Left lung (tissue), 10 donors: Measurements from ENCODE around the gene ARHGAP10. TPM values are rescaled to one million over a fixed set of nuclear protein-coding genes. Genes with fewer than 3 reads are reported as not detected.
"Not testable (repeated sequence)": the region's sequence is repeated elsewhere in the genome, so short reads cannot be mapped to it uniquely, and the experiment has no call there.

Source experiments
- ATAC-seq: fragments of 200-7000 bp; cut with Tn5 transposase; one replicate; pipeline ENCODE4 v1.9.1; 2020; ENCODE audit warnings: moderate library complexity
- DNase-seq, 4 donors: peaks; one replicate each; pipeline ENCODE4 v3.0.0-alpha.2; 2013 to 2020
- H3K27ac ChIP-seq, 2 donors: fragments of 200-600 bp; sonication (generic) in 1 of 2; one replicate each; pipeline versions ENCODE4 v1.5.0 to v1.8.0; 2020 to 2021
- H3K27me3 ChIP-seq, 2 donors: fragments of 200-600 bp; sonication (generic) in 1 of 2; one replicate each; pipeline versions ENCODE4 v1.5.0 to v1.8.0; 2020 to 2021
- H3K36me3 ChIP-seq, 2 donors: fragments of 200-600 bp; sonication (generic) in 1 of 2; one replicate each; pipeline versions ENCODE4 v1.5.0 to v1.8.0; 2020 to 2021
- H3K4me1 ChIP-seq, 2 donors: fragments of 200-600 bp; one replicate each; pipeline ENCODE4 v1.8.0; 2021
- H3K4me3 ChIP-seq, 2 donors: fragments of 200-600 bp; sonication (generic) in 1 of 2; one replicate each; pipeline versions ENCODE4 v1.5.0 to v1.8.0; 2020 to 2021; ENCODE audit warnings: mild to moderate bottlenecking in 1 of 2
- H3K9me3 ChIP-seq, 2 donors: fragments of 200-600 bp; sonication (generic) in 1 of 2; one replicate each; pipeline versions ENCODE4 v1.5.0 to v1.8.0; 2020 to 2021
- intact Hi-C, 2 donors: fragments of 100-400 bp; cut with DNase I; formaldehyde crosslinking; loops; one replicate each; pipeline versions ENCODE4 v1.11.2 to v1.14.2; 2022
- polyA plus RNA-seq, 6 donors: library from polyadenylated mRNA; unstranded; fragments of 120-200 nt; gene quantifications; one replicate each; pipeline ENCODE4 v1.2.1, GENCODE V29; 2013; ENCODE audit not compliant: insufficient read length in 6 of 6
- total RNA-seq, 2 donors: library from RNA; stranded (reverse); fragmentation: NEBNext Ultra II Directional; extraction: Animal tissue kit (Norgen Biotek cat#: 25700); gene quantifications; one replicate each; pipeline ENCODE4 v1.2.1, GENCODE V29; 2021
- TF ChIP-seq, protein P1 (sequence below), 2 donors: fragments of 200-600 bp; sonication (generic) in 1 of 2; IDR thresholded peaks; one replicate each; pipeline versions ENCODE4 v1.5.0 to v1.8.0; 2021; ENCODE audit warnings: antibody characterized with exemption in 2 of 2
- donor health status: DM: no; HTN: yes; CAD: no.
- donor health status: DM: no; HTN: no; CAD: no.

ARHGAP10 gene
- total and polyA plus RNA-seq, 8 donors = 11.6 to 25.4 (median 14.2) TPM

GRCh38 chr4:148078061-148078460 is 346.2 kb downstream of the ARHGAP10 start:
- ATAC-seq = no peak
- intact Hi-C loops = no loop called here
- H3K36me3 ChIP-seq = peaks cover 0 to 61% of the 10 kb centered on the region in 2 donors

DNA sequence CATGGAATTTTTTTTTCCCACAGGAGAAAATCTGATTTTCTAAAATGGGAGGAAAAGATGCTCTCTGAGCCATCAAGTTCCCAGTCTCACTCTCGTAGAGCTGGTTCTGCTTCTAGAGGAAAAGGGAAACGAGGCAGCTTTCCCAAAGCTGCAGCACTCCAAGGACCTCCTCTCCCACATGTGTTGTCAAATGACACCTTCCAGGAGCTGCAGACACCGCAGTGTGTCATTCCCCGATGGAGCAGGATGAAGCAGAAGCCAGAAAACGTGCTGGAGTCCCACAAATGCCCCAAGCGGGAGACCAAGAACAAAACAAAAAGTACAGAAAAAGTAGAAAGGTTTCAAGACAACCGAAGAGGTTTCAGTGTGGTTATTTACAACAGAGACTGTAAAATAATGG is 348.1 kb downstream of the ARHGAP10 start:
- no peak overlapping the region for H3K27ac ChIP-seq
- no peaks in the 10 kb centered on the region for H3K4me1 ChIP-seq
- TF ChIP-seq, protein P1, sequence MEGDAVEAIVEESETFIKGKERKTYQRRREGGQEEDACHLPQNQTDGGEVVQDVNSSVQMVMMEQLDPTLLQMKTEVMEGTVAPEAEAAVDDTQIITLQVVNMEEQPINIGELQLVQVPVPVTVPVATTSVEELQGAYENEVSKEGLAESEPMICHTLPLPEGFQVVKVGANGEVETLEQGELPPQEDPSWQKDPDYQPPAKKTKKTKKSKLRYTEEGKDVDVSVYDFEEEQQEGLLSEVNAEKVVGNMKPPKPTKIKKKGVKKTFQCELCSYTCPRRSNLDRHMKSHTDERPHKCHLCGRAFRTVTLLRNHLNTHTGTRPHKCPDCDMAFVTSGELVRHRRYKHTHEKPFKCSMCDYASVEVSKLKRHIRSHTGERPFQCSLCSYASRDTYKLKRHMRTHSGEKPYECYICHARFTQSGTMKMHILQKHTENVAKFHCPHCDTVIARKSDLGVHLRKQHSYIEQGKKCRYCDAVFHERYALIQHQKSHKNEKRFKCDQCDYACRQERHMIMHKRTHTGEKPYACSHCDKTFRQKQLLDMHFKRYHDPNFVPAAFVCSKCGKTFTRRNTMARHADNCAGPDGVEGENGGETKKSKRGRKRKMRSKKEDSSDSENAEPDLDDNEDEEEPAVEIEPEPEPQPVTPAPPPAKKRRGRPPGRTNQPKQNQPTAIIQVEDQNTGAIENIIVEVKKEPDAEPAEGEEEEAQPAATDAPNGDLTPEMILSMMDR (IDR thresholded peaks at IDR 0.05) = no peak
- no peaks in the 10 kb centered on the region for H3K27me3 ChIP-seq
- H3K36me3 ChIP-seq = peaks cover 0 to 50% of the 10 kb centered on the region in 2 donors
- peaks cover 0 to 7% of the 10 kb centered on the region in 2 donors for H3K9me3 ChIP-seq
- intact Hi-C loops = no loop called here
- DNase-seq (no peak), ATAC-seq (no peak)
- no peak overlapping the region for H3K4me3 ChIP-seq

More at GRCh38 chr4:148078061-148078460, 346.2 kb downstream of the ARHGAP10 start:
- H3K9me3 ChIP-seq = peaks cover 0 to 16% of the 10 kb centered on the region in 2 donors
- TF ChIP-seq, protein P1 (IDR thresholded peaks at IDR 0.05) = no peak
- DNase-seq = peak in 1 of 4 donors; percentile 7
- no peak overlapping the region for H3K4me3 ChIP-seq
- H3K27ac ChIP-seq = no peak overlapping the region
- H3K27me3 ChIP-seq = no peaks in the 10 kb centered on the region
- no peaks in the 10 kb centered on the region for H3K4me1 ChIP-seq

GRCh38 chr4:148081267-148081666 is 349.4 kb downstream of the ARHGAP10 start:
- ATAC-seq (no peak), DNase-seq (no peak)
- H3K27ac ChIP-seq = no peak overlapping the region
- H3K4me1 ChIP-seq = no peaks in the 10 kb centered on the region
- no peak overlapping the region for H3K4me3 ChIP-seq
- intact Hi-C loops = no loop called here
- peaks cover 0 to 37% of the 10 kb centered on the region in 2 donors for H3K36me3 ChIP-seq
- no peaks in the 10 kb centered on the region for H3K27me3 ChIP-seq
- no peaks in the 10 kb centered on the region for H3K9me3 ChIP-seq
- TF ChIP-seq, protein P1 (IDR thresholded peaks at IDR 0.05) = no peak

DNA sequence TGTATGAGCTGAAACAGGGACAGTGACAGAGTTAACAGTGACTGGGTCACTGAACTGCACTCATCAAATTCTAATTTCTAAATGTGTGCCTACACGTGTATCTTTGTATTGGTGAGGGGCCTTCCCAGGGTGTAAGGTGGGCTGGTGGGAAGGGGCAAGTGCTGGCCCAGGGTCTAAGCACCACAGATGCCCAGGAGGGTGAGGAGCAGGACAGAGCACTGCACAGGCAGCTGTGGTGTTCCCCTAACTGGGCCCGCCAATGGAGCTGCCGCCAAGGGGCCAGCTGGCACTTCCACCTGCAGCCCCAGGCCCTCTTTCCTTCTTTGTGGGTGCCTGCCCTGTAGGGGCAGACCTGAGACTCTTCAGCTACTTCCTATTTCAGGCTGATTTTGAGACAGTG is 349.9 kb downstream of the ARHGAP10 start:
- Histone ChIP-seq H3K9me3 (no peaks in the 10 kb centered on the region), H3K27me3 (no peaks in the 10 kb centered on the region), H3K4me1 (no peaks in the 10 kb centered on the region), H3K27ac (no peak overlapping the region), H3K36me3 (peaks cover 0 to 34% of the 10 kb centered on the region in 2 donors), H3K4me3 (no peak overlapping the region)
- peak in 1 of 4 donors; percentile 50 for DNase-seq
- intact Hi-C loops = no loop called here
- TF ChIP-seq, protein P1 (IDR thresholded peaks at IDR 0.05) = no peak
- no peak for ATAC-seq

- peaks cover 0 to 29% of the 10 kb centered on the region in 2 donors for H3K36me3 ChIP-seq
- H3K27ac ChIP-seq, DNase-seq, H3K4me1 ChIP-seq, H3K9me3 ChIP-seq, H3K4me3 ChIP-seq, H3K27me3 ChIP-seq, intact Hi-C loops, ATAC-seq: not testable (repeated sequence)
These were observed 351.2 kb downstream of the ARHGAP10 start for GRCh38 chr4:148083073-148083472.

- peak in 1 of 4 donors; percentile 60 for DNase-seq
- TF ChIP-seq, protein P1 (IDR thresholded peaks at IDR 0.05) = no peak
- intact Hi-C loops = no loop called here
These were observed 357.7 kb downstream of the ARHGAP10 start for GRCh38 chr4:148089624-148090023.

More at GRCh38 chr4:148089624-148090023, 357.7 kb downstream of the ARHGAP10 start:
- H3K9me3 ChIP-seq = no peaks in the 10 kb centered on the region
- no peak overlapping the region for H3K27ac ChIP-seq
- no peaks in the 10 kb centered on the region for H3K36me3 ChIP-seq
- H3K4me1 ChIP-seq = no peaks in the 10 kb centered on the region
- no peaks in the 10 kb centered on the region for H3K27me3 ChIP-seq
- ATAC-seq = no peak
- H3K4me3 ChIP-seq = no peak overlapping the region
